NCI-H2029 treated with DMSO at 0.1 percent for 48 hours (cell line): ENCODE measurements around the gene WSCD1.

Source experiments
- DNase-seq: peaks from one replicate; lab custom pipeline; 2025; lab: John Stamatoyannopoulos, UW

The WSCD1 gene

GRCh38 chr17:6086603-6087400 is 16.6 kb downstream of the WSCD1 start:
- no peak for DNase-seq

GRCh38 chr17:6088141-6088540 is 18.0 kb downstream of the WSCD1 start:
- no peak for DNase-seq

GRCh38 chr17:6090253-6090652 is 20.1 kb downstream of the WSCD1 start:
- no peak for DNase-seq

- DNase-seq: no peak
Measured at GRCh38 chr17:6092182-6092902, 22.2 kb downstream of the WSCD1 start.

- DNase-seq: no peak
Measured at GRCh38 chr17:6092903-6093468, 22.8 kb downstream of the WSCD1 start.

GRCh38 chr17:6094453-6094852 is 24.3 kb downstream of the WSCD1 start:
- DNase-seq: no peak

- no peak for DNase-seq
Measured at GRCh38 chr17:6094926-6095325, 24.7 kb downstream of the WSCD1 start.

- DNase-seq: no peak
Measured at GRCh38 chr17:6095501-6095900, 25.3 kb downstream of the WSCD1 start.

GRCh38 chr17:6096201-6097004 is 26.2 kb downstream of the WSCD1 start:
- no peak for DNase-seq

GRCh38 chr17:6097005-6097279 is 26.8 kb downstream of the WSCD1 start:
- DNase-seq: no peak

GRCh38 chr17:6098050-6098822 is 28.1 kb downstream of the WSCD1 start:
- DNase-seq: no peak

- no peak for DNase-seq
Measured at GRCh38 chr17:6098823-6099180, 28.6 kb downstream of the WSCD1 start.

GRCh38 chr17:6099492-6099891 is 29.3 kb downstream of the WSCD1 start:
- DNase-seq: no peak

- no peak for DNase-seq
Measured at GRCh38 chr17:6100146-6100545, 30.0 kb downstream of the WSCD1 start.

GRCh38 chr17:6100891-6101500 is 30.8 kb downstream of the WSCD1 start:
- DNase-seq: no peak

- no peak for DNase-seq
Measured at GRCh38 chr17:6101706-6102105, 31.5 kb downstream of the WSCD1 start.

GRCh38 chr17:6102615-6103014 is 32.4 kb downstream of the WSCD1 start:
- DNase-seq: no peak

- no peak for DNase-seq
Measured at GRCh38 chr17:6104956-6105648, 34.9 kb downstream of the WSCD1 start.

- DNase-seq: no peak
Measured at GRCh38 chr17:6105649-6106007, 35.4 kb downstream of the WSCD1 start.

- no peak for DNase-seq
Measured at GRCh38 chr17:6106212-6106611, 36.0 kb downstream of the WSCD1 start.

- no peak for DNase-seq
Measured at GRCh38 chr17:6107791-6108190, 37.6 kb downstream of the WSCD1 start.
